Activated gamma-delta T cell (primary cell): ENCODE results near the gene LYSET.
"Not testable (repeated sequence)": the region's sequence is repeated elsewhere in the genome, so short reads cannot be mapped to it uniquely, and the experiment has no call there.

ENCODE experiments used
- DNase-seq: peaks from one replicate; lab custom pipeline; 2025; lab: John Stamatoyannopoulos, UW

LYSET gene

DNA sequence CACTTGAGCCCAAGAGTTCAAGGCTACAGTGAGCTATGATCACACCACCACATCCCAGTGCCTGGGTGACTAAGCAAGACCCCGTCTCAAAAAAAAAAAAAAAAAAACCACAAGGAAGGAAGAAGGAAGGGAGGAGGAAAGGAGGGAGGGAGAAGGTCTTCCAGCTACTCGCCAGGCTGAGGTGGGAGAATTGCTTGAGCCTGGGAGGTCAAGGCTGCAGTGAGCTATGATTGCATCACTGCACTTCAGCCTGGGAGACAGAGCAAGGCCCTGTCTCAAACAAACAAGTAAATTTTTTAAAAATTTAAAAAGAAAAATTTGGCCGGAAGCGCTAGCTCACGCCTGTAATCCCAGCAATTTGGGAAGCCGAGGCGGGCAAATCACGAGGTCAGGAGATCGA, 16.5 kb upstream of the LYSET start:
- DNase-seq, result not testable (repeated sequence)

DNA sequence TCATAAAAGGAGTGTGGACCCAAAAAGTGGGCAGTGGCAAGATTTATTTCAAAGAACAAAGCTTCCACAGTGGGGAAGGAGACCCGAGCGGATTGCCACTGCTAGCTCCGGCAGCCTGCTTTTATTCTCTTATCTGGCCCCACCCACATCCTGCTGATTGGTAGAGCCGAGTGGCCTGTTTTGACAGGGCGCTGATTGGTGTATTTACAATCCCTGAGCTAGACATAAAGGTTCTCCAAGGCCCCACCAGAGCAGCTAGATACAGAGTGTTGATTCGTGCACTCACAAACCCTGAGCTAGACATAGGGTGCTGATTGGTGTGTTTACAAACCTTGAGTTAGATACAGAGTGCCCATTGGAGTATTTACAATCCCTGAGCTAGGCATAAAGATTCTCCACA, 15.5 kb upstream of the LYSET start:
- not testable (repeated sequence) for DNase-seq

- DNase-seq, result not testable (repeated sequence)
These were observed 15.0 kb upstream of the LYSET start for GRCh38 chr14:93170141-93170540.

- no peak for DNase-seq
These were observed 13.7 kb upstream of the LYSET start for GRCh38 chr14:93171376-93171775.

DNA sequence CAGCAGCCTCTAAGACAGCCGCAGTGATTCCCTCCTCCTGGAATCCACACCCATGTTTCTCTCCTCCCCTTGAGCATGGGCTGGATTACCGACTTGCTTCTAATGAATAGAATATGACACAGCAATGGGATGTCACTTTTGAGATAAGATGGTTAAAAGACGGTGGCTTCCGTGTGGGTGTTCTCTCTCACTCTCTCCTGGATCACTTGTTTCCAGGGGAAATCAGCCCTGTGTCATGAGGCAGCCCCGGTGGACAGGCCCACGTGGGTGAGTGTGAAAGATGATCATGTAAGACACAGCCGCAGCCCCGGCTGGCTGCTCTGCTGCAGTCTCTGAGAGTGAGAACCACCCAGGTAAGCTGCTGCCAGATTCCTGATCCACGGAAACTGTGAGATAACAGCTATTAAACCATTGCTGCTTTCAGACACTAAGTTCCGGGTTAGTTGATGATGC, 11.1 kb upstream of the LYSET start:
- DNase-seq, result no peak

- DNase-seq, result not testable (repeated sequence)
These were observed 10.4 kb upstream of the LYSET start for GRCh38 chr14:93174731-93175130.

- no peak for DNase-seq
These were observed 9.6 kb upstream of the LYSET start for GRCh38 chr14:93175492-93175891.

DNA sequence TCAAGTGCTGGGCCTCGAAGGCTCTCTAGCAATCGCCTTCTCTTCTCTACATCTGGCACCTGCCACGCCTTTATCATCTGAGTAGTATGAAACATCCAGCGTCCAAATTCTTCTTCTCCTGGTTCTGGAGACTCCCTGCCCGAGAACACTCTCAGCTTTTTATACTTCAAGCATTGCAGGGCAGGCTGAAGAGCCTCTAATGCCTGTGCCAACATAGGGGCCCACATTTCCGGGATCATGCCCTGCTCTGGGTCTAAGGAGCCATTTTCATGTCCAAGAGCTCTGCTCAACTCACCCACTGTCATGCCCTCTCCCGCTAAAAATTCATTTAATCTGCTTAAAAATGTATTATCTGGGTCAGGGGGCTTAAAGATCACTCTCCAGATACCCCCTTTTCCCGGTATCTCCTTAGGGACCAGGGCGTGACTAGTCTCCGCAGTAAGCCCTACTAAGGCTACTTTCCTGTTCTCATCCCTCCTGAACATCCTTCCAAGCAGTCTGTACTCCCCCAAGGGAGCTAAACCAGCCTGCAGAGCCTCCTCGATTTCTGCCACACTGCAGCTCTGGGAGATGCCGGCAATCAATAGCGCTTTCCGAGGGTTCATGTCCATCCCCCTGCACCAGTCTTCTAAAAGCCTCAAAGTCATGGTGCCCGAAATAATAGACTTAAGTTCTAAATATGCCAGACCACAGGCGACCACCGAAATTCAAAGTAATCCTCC, 1.4 kb upstream of the LYSET start:
- no peak for DNase-seq

DNA sequence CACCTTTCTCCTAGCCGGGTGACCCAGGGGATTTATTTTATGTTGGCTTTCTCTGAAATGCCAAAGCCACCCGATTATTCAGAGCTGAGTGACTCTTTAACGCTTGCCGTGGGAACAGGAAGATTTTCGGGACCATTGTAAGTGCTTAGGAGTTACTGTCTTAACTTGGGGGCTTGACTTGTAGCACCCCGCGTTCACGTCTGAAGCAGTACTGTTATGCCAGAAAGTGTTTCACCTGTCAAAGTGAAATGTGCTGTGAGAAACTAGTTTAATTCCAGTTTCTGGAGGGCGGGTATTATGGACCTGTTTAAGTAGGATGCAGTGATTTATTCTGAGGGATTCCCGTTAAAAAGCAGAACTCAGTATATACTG, 218 bp downstream of the LYSET start:
- DNase-seq, result no peak

DNA sequence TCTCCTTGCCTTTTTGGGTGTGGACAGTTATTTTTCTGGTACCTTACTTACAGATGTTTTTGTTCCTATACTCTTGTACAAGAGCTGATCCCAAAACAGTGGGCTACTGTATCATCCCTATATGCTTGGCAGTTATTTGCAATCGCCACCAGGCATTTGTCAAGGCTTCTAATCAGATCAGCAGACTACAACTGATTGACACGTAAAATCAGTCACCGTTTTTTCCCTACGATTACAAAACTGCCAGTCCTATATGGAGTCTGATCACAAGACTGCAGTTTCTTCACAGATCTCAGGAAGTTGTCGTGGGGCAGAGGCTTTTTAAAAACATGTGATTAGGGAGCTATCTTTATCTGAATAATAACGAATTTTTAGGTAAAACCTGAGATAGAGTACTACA, 1.3 kb downstream of the LYSET start:
- no peak for DNase-seq

DNA sequence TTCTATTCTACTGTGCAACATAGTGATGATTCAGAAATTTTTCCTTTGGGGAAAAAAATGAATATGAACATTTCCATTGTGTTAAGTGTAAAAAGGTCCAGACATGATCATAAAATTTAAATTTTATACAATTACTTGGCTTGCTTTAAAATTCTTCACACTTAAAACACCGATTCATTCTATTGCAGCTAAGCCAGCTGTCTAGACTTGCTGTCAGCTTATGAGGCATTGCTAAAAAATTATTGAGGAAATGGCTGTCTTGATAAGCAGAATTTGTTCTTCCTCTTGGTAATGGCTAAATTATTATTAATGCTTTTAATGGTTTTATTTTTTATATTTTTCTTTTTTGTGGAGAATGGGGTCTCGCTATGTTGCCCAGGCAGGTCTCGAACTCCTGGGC, 1.8 kb downstream of the LYSET start:
- DNase-seq, result no peak

DNA sequence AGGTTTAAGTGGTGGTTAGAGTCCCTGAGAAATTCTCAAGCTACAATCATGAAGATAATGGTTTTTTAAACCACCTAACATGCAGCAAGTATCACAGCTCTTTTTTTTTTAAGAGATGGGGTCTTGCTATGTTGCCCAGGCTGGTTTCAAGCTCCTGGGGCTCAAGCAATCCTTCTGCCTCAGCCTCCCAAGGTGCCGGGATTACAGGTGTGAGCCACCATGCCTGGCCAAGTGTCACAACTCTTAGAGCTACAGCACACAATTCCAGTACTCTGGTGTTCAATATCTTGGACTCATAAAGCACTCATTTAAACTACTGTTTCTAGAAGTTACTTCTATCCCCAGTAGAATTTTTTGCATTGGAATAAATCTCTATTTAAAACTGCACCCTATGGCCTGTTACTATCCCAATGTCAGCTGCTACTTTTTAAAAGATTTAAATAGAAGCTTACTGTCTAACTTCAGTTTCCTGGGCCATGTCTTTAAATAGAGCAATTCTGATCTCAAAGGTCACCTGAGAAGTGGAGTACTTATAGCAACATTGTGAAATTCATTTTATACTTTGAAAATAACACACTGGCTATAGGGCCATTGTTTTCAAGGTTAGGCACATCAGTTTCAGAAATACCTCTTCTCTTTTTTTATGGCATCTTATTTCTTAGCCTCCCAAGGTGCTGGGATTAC, 10.3 kb downstream of the LYSET start:
- DNase-seq, result no peak

GRCh38 chr14:93199031-93199430, 13.9 kb downstream of the LYSET start:
- no peak for DNase-seq

DNA sequence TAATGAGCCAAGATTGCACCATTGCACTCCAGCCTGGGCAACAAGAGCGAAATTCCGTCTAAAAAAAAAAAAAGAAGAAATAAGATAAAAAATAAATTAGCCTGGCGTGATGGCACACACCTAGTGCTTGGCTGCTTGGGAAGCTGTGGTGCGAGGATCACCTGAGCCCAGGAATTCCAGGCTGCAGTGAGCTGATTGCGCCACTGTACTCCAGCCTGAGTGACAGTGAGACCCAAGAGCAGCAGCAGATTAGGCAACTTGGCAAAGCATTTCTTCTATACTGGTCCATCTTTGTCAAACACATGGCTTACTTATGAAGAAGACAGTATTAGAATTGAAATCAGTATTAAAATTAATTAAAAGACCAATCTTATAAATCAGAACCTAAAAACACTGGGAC, 15.4 kb downstream of the LYSET start:
- DNase-seq, result no peak

GRCh38 chr14:93201155-93201704, 16.1 kb downstream of the LYSET start:
- no peak for DNase-seq

DNA sequence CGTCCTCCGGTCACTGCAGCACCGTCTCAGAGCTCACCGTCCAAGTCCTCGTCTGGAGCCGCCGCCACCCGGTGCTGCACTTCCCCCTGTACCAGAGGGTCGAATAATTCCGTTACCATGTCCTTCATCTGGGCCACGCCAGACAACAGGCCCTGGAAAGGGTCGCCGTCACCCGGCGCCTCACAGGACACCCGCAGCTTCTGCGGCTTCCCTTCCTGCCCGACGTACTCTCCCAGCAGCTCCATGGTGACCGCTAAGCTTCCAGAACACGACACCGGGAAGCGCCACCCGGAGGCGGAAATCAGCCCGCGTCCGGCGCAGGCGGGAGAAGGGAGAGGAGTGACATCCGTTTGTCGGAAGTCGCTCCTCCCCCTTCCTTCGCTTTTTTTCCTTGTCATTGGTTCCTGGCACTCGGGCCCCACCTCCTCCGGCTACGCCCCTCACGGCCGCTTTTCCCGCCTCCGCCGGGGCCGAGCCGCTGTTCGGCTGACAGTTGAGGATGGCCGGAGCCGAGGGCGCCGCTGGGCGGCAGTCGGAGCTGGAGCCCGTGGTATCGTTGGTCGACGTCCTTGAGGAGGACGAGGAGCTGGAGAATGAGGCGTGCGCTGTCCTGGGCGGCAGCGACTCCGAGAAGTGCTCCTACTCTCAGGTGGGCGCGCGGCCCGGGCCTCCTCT, 21.8 kb downstream of the LYSET start, which contains the start of the genes GON7 and UBR7:
GON7 (minus strand) TSS at position 273 of the 675 bp plus-strand sequence; CDS start at position 245, 28 bp downstream.
UBR7 (plus strand) TSS at position 464 of the 675 bp plus-strand sequence; CDS start at position 500, 36 bp downstream.
- peak; percentile 73 for DNase-seq

GRCh38 chr14:93207468-93208308, 22.6 kb downstream of the LYSET start:
- no peak for DNase-seq

DNA sequence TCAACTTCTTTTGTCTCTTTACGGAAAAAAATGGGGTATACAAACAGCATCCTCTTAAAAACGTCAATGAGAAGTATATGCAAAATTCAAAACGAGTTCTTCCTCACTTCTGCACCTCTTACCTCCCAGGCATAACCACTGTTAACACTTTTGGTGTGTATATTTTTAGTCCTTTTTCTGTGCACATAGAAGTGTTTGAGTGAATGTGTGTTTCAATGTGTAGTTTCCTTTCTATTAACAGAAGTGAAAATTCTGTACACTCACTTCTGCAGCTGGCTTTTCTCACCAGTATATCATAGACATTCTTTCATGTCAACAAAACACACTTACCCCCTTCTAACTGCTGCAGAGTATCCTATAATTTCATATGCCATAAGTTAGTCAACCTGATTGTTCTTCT, 27.3 kb downstream of the LYSET start:
- no peak for DNase-seq

DNA sequence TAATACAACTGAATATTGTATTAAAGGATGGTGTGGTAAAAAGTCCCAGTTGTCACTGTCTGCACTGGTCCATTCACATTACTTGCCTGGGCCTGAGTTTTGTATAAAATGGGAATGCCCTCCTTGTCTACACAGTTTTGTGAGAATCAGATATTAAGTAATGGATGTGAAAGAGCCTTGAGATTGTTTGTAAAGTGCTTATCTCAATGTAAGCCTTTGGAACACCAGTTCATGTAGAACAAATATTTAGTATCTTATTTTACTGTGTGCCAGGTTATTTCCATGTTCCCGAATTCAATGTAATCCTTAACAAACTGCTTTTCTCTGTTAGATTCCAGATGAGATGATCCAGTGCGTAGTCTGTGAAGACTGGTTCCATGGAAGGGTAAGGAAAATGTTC, 29.5 kb downstream of the LYSET start:
- no peak for DNase-seq

DNA sequence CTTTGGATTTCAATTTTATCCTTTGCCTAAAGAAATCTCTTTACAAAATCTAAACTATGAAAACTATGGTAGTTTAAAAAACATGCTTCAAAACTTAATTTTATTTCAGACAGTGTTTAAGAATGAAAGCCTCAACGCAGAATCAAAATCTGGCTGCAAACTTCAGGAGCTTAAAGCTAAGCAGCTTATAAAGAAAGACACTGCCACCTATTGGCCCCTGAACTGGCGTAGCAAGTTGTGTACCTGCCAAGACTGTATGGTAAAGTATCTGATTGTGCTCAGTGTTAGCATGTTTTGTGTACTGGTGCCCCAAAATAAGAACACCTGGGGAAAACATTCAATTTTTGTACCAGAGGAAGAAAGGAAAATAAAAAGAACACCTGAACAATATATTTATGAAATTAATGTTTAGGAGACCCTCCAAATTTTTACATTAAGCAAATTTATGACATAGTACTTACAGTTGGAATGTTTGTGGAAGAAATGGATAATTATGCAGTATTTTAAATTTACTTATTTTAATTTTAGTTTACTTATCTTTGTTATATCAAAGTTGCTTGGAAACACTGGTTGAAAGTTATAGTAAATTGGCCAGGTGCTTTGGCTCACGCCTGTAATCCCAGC, 34.1 kb downstream of the LYSET start:
- DNase-seq, result no peak

DNA sequence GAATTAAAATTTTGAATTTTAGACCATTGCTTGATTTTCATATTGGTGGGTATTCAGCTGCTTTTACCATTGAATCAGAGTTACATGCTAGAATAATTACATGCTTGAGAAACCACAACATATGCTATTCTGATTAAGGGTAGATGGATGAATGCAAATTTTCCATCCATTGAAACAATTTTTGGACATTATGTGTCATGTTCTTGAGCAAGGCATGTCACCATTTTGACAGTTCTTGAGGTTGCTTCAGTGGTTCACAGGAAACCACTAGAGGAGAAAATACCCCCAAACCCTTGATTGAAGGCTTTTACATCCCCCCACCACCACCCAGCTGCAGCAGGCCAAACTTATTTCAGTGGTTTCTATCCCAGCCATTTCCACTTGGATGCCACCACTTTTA, 35.4 kb downstream of the LYSET start:
- DNase-seq, result no peak
